Measurements from ENCODE around the gene DHRS7.

DNA sequence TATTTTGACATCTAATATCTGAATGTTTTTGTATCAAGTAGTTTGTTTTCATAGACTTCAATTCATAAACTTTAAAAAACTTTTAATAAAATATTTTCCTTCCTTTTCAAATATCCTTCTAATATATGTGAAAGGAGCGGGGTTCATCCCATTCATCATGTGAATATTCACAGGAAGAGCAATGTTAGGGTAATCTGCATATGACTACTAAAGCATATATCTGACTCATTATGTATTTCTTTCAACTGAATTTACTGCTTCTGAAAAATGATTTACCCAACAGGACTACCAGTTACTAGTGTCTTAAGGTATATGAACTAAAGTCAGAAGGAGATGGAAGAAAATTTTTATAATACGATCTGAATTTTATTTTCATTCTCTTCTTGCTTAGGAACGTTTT, 30.5 kb downstream of the DHRS7 start:
- TF ChIP-seq POLR2A (IDR thresholded peaks at IDR 0.05), result no peak
- TF ChIP-seq, protein P1, sequence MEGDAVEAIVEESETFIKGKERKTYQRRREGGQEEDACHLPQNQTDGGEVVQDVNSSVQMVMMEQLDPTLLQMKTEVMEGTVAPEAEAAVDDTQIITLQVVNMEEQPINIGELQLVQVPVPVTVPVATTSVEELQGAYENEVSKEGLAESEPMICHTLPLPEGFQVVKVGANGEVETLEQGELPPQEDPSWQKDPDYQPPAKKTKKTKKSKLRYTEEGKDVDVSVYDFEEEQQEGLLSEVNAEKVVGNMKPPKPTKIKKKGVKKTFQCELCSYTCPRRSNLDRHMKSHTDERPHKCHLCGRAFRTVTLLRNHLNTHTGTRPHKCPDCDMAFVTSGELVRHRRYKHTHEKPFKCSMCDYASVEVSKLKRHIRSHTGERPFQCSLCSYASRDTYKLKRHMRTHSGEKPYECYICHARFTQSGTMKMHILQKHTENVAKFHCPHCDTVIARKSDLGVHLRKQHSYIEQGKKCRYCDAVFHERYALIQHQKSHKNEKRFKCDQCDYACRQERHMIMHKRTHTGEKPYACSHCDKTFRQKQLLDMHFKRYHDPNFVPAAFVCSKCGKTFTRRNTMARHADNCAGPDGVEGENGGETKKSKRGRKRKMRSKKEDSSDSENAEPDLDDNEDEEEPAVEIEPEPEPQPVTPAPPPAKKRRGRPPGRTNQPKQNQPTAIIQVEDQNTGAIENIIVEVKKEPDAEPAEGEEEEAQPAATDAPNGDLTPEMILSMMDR (IDR thresholded peaks at IDR 0.05), result no peak
